ENCODE data around the gene OR52L1.
"Not testable (repeated sequence)": the region's sequence is repeated elsewhere in the genome, so short reads cannot be mapped to it uniquely, and the experiment has no call there.

The OR52L1 gene

GRCh38 chr11:5986885-5987284 lies at the start of gene OR52L1:
Gene OR52L1 (minus strand): TSS chr11:5986985. CDS start chr11:5986930, 55 bp downstream.
- H3K4me3 ChIP-seq (ENCODE audit: low read depth, low read length): no peak within 1 kb of the TSS

- H3K4me3 ChIP-seq (ENCODE audit: low read depth, low read length): no peak within 1 kb of the TSS
These were observed 44.1 kb upstream of the OR52L1 start, which contains the start of gene OR56A1 for GRCh38 chr11:6030708-6031405. Gene OR56A1 (minus strand): TSS chr11:6030758. CDS start chr11:6027692, 3,066 bp downstream.

GRCh38 chr11:6027501-6027900 lies 40.7 kb upstream of the OR52L1 start:
- no peak overlapping the region for H3K4me3 ChIP-seq (ENCODE audit: low read depth, low read length)

GRCh38 chr11:6025056-6025455 lies 38.3 kb upstream of the OR52L1 start:
- no peak overlapping the region for H3K4me3 ChIP-seq (ENCODE audit: low read depth, low read length)

GRCh38 chr11:6022956-6023355 lies 36.2 kb upstream of the OR52L1 start:
- no peak overlapping the region for H3K4me3 ChIP-seq (ENCODE audit: low read depth, low read length)

GRCh38 chr11:6013042-6013441 lies 26.3 kb upstream of the OR52L1 start:
- H3K4me3 ChIP-seq (ENCODE audit: low read depth, low read length): no peak overlapping the region

GRCh38 chr11:6012035-6012668 lies 25.4 kb upstream of the OR52L1 start:
- no peak overlapping the region for H3K4me3 ChIP-seq (ENCODE audit: low read depth, low read length)

- no peak within 1 kb of the TSS for H3K4me3 ChIP-seq (ENCODE audit: low read depth, low read length)
These were observed 20.1 kb upstream of the OR52L1 start, which contains the start of gene OR56A4 for GRCh38 chr11:6006846-6007245. Gene OR56A4 (minus strand): TSS chr11:6006946. CDS start chr11:6002992, 3,954 bp downstream.

GRCh38 chr11:6006395-6006794 lies 19.6 kb upstream of the OR52L1 start:
- no peak overlapping the region for H3K4me3 ChIP-seq (ENCODE audit: low read depth, low read length)

- H3K4me3 ChIP-seq (ENCODE audit: low read depth, low read length): no peak overlapping the region
These were observed 15.5 kb upstream of the OR52L1 start for GRCh38 chr11:6002202-6002699.

GRCh38 chr11:5994791-5995190 lies 8.0 kb upstream of the OR52L1 start:
- no peak overlapping the region for H3K4me3 ChIP-seq (ENCODE audit: low read depth, low read length)

- H3K4me3 ChIP-seq (ENCODE audit: low read depth, low read length): no peak overlapping the region
These were observed 5.9 kb upstream of the OR52L1 start for GRCh38 chr11:5992604-5993251.

- no peak overlapping the region for H3K4me3 ChIP-seq (ENCODE audit: low read depth, low read length)
These were observed 5.4 kb upstream of the OR52L1 start for GRCh38 chr11:5992150-5992549.

GRCh38 chr11:5989203-5989602 lies 2.4 kb upstream of the OR52L1 start:
- H3K4me3 ChIP-seq (ENCODE audit: low read depth, low read length): no peak overlapping the region

- no peak overlapping the region for H3K4me3 ChIP-seq (ENCODE audit: low read depth, low read length)
These were observed 3.3 kb downstream of the OR52L1 start for GRCh38 chr11:5983443-5983842.

- H3K4me3 ChIP-seq (ENCODE audit: low read depth, low read length): no peak overlapping the region
These were observed 13.3 kb downstream of the OR52L1 start for GRCh38 chr11:5973530-5973929.

- no peak within 1 kb of the TSS for H3K4me3 ChIP-seq (ENCODE audit: low read depth, low read length)
These were observed 18.4 kb downstream of the OR52L1 start, which contains the start of gene OR56A5 for GRCh38 chr11:5968394-5968793. Gene OR56A5 (minus strand): TSS chr11:5968494. CDS start chr11:5968494, 0 bp downstream.

- no peak overlapping the region for H3K4me3 ChIP-seq (ENCODE audit: low read depth, low read length)
These were observed 19.1 kb downstream of the OR52L1 start for GRCh38 chr11:5967708-5968107.

- H3K4me3 ChIP-seq (ENCODE audit: low read depth, low read length): no peak overlapping the region
These were observed 19.8 kb downstream of the OR52L1 start for GRCh38 chr11:5966958-5967357.

GRCh38 chr11:5960704-5961320 lies 26.0 kb downstream of the OR52L1 start:
- H3K4me3 ChIP-seq (ENCODE audit: low read depth, low read length): not testable (repeated sequence)

GRCh38 chr11:5955586-5955985 lies 31.2 kb downstream of the OR52L1 start:
- no peak overlapping the region for H3K4me3 ChIP-seq (ENCODE audit: low read depth, low read length)
